Fibroblast of lung (primary cell): ENCODE results near the gene STPG4. TPM values are rescaled to one million over a fixed set of nuclear protein-coding genes. Genes with fewer than 3 reads are reported as not detected.
A peak's percentile ranks its signal among the peaks of the same experiment; 100 is the strongest.

Experiments used
- DNase-seq, 2 donors: peaks; one replicate each; pipeline versions ENCODE4 v3.0.0 to v3.0.0-alpha.2; 2010; ENCODE audit warnings: low read depth in 2 of 2
- H2AFZ ChIP-seq: 2 replicates; pipeline ENCODE4 v1.5.1; 2012; ENCODE audit warnings: low read length, control low read depth, inconsistent platforms
- H3K27ac ChIP-seq: 2 replicates; pipeline ENCODE4 v1.5.1; 2011; ENCODE audit warnings: low read length, control low read depth; ENCODE audit not compliant: insufficient read depth
- H3K27me3 ChIP-seq: 2 replicates; pipeline ENCODE4 v1.5.1; 2011; ENCODE audit warnings: mild to moderate bottlenecking, low read length; ENCODE audit not compliant: control insufficient read depth, insufficient read depth
- H3K36me3 ChIP-seq: 2 replicates; pipeline ENCODE4 v1.5.1; 2011; ENCODE audit warnings: low read length; ENCODE audit not compliant: control insufficient read depth, insufficient read depth
- H3K4me1 ChIP-seq: 2 replicates; pipeline ENCODE4 v1.5.1; 2011; ENCODE audit warnings: low read length; ENCODE audit not compliant: control insufficient read depth, insufficient read depth; ENCODE audit errors: extremely low read depth
- H3K4me2 ChIP-seq: 2 replicates; pipeline ENCODE4 v1.5.1; 2011; ENCODE audit warnings: low read length, control low read depth; ENCODE audit not compliant: insufficient read depth; ENCODE audit errors: extremely low read depth
- H3K4me3 ChIP-seq, 4 experiments: fragments of 200-600 bp in 1 of 4; sonication (generic) in 1 of 4; replicated peaks in 1 of 4; 2 replicates each; pipeline ENCODE4 v1.5.1; 2011 to 2016; ENCODE audit warnings: low read length in 4 of 4, low read depth in 3 of 4, mild to moderate bottlenecking in 3 of 4, control low read depth in 2 of 4, inconsistent platforms in 1 of 4, mixed read lengths in 1 of 4; ENCODE audit not compliant: insufficient read depth in 1 of 4; ENCODE audit errors: control extremely low read depth in 1 of 4
- H3K79me2 ChIP-seq: 2 replicates; pipeline ENCODE4 v1.5.1; 2012; ENCODE audit warnings: mild to moderate bottlenecking, low read length, inconsistent platforms; ENCODE audit not compliant: control insufficient read depth, insufficient read depth
- H3K9ac ChIP-seq: 2 replicates; pipeline ENCODE4 v1.5.1; 2011; ENCODE audit warnings: mild to moderate bottlenecking, low read length, control low read depth; ENCODE audit not compliant: insufficient read depth
- H3K9me3 ChIP-seq: 2 replicates; pipeline ENCODE4 v1.5.1; 2012; ENCODE audit warnings: low read depth, low read length; ENCODE audit not compliant: control insufficient read depth, insufficient read depth
- H4K20me1 ChIP-seq: 2 replicates; pipeline ENCODE4 v1.5.1; 2011; ENCODE audit warnings: low read length; ENCODE audit not compliant: control insufficient read depth, insufficient read depth; ENCODE audit errors: extremely low read depth
- CTCF ChIP-seq, 2 donors: IDR thresholded peaks in 1 of 2; conservative IDR thresholded peaks in 1 of 2; 1 replicate in 1 of 2; 2 replicates in 1 of 2; pipeline ENCODE4 v1.5.1; 2011 to 2012; ENCODE audit warnings: low read length in 2 of 2, control low read depth in 1 of 2, inconsistent platforms in 1 of 2, low read depth in 1 of 2, mild to moderate bottlenecking in 1 of 2
- EZH2 ChIP-seq: IDR thresholded peaks from 2 replicates; pipeline ENCODE4 v1.5.1; 2012; ENCODE audit warnings: low read length, control low read depth, mild to moderate bottlenecking; ENCODE audit errors: missing control alignments
- polyA plus RNA-seq, 2 donors: library from polyadenylated mRNA; depleted of rRNA in 1 of 2; stranded (reverse) in 1 of 2; unstranded in 1 of 2; fragments of >200 nt; gene quantifications; 2 replicates each; pipeline ENCODE4 v1.2.1, GENCODE V29; 2011 to 2012; ENCODE audit warnings: missing spikeins in 1 of 2
- total RNA-seq: library from RNA; depleted of rRNA; stranded (reverse); fragments of >200 nt; gene quantifications from 2 replicates; pipeline ENCODE4 v1.2.1, GENCODE V29; 2014

The STPG4 gene
- total and polyA plus RNA-seq, 2 donors (not counting 1 experiment from before 2014, with no cell fraction given), result 0.33 TPM; not detected in 1

- Histone ChIP-seq H3K36me3 (no peaks in the 10 kb centered on the region), H3K4me1 (peaks cover 22% of the 10 kb centered on the region), H3K9me3 (no peaks in the 10 kb centered on the region), H3K27ac (no peak overlapping the region), H4K20me1 (no peaks in the 10 kb centered on the region), H3K4me3 (no peak overlapping the region), H3K79me2 (no peaks in the 10 kb centered on the region), H3K9ac (no peak overlapping the region), H3K4me2 (no peak overlapping the region), H3K27me3 (no peaks in the 10 kb centered on the region), H2AFZ (no peak overlapping the region)
- no peak for TF ChIP-seq CTCF (conservative IDR thresholded peaks at IDR 0.05 in 1 of 2, IDR thresholded peaks at IDR 0.05 in 1 of 2; ENCODE audit: low read depth in 1 of 2, low read length in 2 of 2)
- no peak for TF ChIP-seq EZH2
- DNase-seq, result no peak
These were observed 62.6 kb downstream of the STPG4 start for GRCh38 chr2:47092465-47092864.

GRCh38 chr2:47091118-47091517, 64.0 kb downstream of the STPG4 start:
- no peak overlapping the region for H3K27ac ChIP-seq
- TF ChIP-seq EZH2 (no peak), CTCF (conservative IDR thresholded peaks at IDR 0.05 in 1 of 2, IDR thresholded peaks at IDR 0.05 in 1 of 2; ENCODE audit: low read depth in 1 of 2, low read length in 2 of 2) (no peak)
- DNase-seq, result peak; percentile 49 to 58
- H2AFZ ChIP-seq, result peak overlapping the region; percentile 66
- peaks cover 23% of the 10 kb centered on the region for H3K4me1 ChIP-seq
- H4K20me1 ChIP-seq, result no peaks in the 10 kb centered on the region
- no peak overlapping the region for H3K4me3 ChIP-seq
- no peaks in the 10 kb centered on the region for H3K36me3 ChIP-seq
- no peaks in the 10 kb centered on the region for H3K79me2 ChIP-seq
- no peak overlapping the region for H3K4me2 ChIP-seq
- H3K9me3 ChIP-seq, result no peaks in the 10 kb centered on the region
- H3K9ac ChIP-seq, result no peak overlapping the region
- H3K27me3 ChIP-seq, result no peaks in the 10 kb centered on the region

- H3K9me3 ChIP-seq, result no peaks in the 10 kb centered on the region
- H3K4me1 ChIP-seq, result peaks cover 26% of the 10 kb centered on the region
- H3K36me3 ChIP-seq, result no peaks in the 10 kb centered on the region
- DNase-seq, result peak; percentile 56 to 77
- no peaks in the 10 kb centered on the region for H3K27me3 ChIP-seq
- peak overlapping the region; percentile 25 for H3K4me2 ChIP-seq
- no peaks in the 10 kb centered on the region for H4K20me1 ChIP-seq
- peak overlapping the region; percentile 43 for H2AFZ ChIP-seq
- peak overlapping the region; percentile 46 for H3K27ac ChIP-seq
- no peaks in the 10 kb centered on the region for H3K79me2 ChIP-seq
- no peak overlapping the region for H3K9ac ChIP-seq
- no peak overlapping the region for H3K4me3 ChIP-seq
- TF ChIP-seq EZH2 (no peak), CTCF (conservative IDR thresholded peaks at IDR 0.05 in 1 of 2, IDR thresholded peaks at IDR 0.05 in 1 of 2; ENCODE audit: low read depth in 1 of 2, low read length in 2 of 2) (no peak)
These were observed 66.0 kb downstream of the STPG4 start for GRCh38 chr2:47089083-47089464.
